ENCODE data around the gene PRRT1B. TPM values are rescaled to one million over a fixed set of nuclear protein-coding genes. Genes with fewer than 3 reads are reported as not detected.
A peak's percentile ranks its signal among the peaks of the same experiment; 100 is the strongest.

PRRT1B gene
- total and polyA plus RNA-seq, 2 donors (not counting 1 experiment from before 2014, with no cell fraction given): not detected

- TF ChIP-seq EZH2 (IDR thresholded peaks at IDR 0.05; ENCODE audit: low read length, missing control alignments) (no peak), CTCF (conservative IDR thresholded peaks at IDR 0.05 in 1 of 2, IDR thresholded peaks at IDR 0.05 in 1 of 2; ENCODE audit: low read depth in 1 of 2, low read length in 2 of 2) (no peak)
- H3K9ac ChIP-seq (ENCODE audit: insufficient read depth, low read length): no peak overlapping the region
- H3K9me3 ChIP-seq (ENCODE audit: control insufficient read depth, insufficient read depth, low read depth, low read length): no peaks in the 10 kb centered on the region
- no peak overlapping the region for H3K4me3 ChIP-seq (replicated peaks in 1 of 4; ENCODE audit: control extremely low read depth in 1 of 4, insufficient read depth in 1 of 4, low read depth in 3 of 4, low read length in 4 of 4)
- DNase-seq (ENCODE audit: low read depth in 2 of 2): no peak
- peaks cover 36% of the 10 kb centered on the region for H3K4me1 ChIP-seq (ENCODE audit: control insufficient read depth, extremely low read depth, insufficient read depth, low read length)
- H3K27me3 ChIP-seq (ENCODE audit: control insufficient read depth, insufficient read depth, low read length): no peaks in the 10 kb centered on the region
- H3K79me2 ChIP-seq (ENCODE audit: control insufficient read depth, insufficient read depth, low read length): no peaks in the 10 kb centered on the region
- no peaks in the 10 kb centered on the region for H4K20me1 ChIP-seq (ENCODE audit: control insufficient read depth, extremely low read depth, insufficient read depth, low read length)
- H3K4me2 ChIP-seq (ENCODE audit: extremely low read depth, insufficient read depth, low read length): no peak overlapping the region
- H3K36me3 ChIP-seq (ENCODE audit: control insufficient read depth, insufficient read depth, low read length): peaks cover 2% of the 10 kb centered on the region
- H2AFZ ChIP-seq (ENCODE audit: low read length): no peak overlapping the region
- no peak overlapping the region for H3K27ac ChIP-seq (ENCODE audit: insufficient read depth, low read length)
Observed at GRCh38 chr9:131607591-131607990, 62.3 kb downstream of the PRRT1B start.

- Histone ChIP-seq H3K27me3 (ENCODE audit: control insufficient read depth, insufficient read depth, low read length) (no peaks in the 10 kb centered on the region), H3K36me3 (ENCODE audit: control insufficient read depth, insufficient read depth, low read length) (peaks cover 4% of the 10 kb centered on the region), H3K27ac (ENCODE audit: insufficient read depth, low read length) (peak overlapping the region; percentile 96), H3K4me1 (ENCODE audit: control insufficient read depth, extremely low read depth, insufficient read depth, low read length) (peaks cover 36% of the 10 kb centered on the region), H3K9ac (ENCODE audit: insufficient read depth, low read length) (peak overlapping the region; percentile 57), H3K4me3 (replicated peaks in 1 of 4; ENCODE audit: control extremely low read depth in 1 of 4, insufficient read depth in 1 of 4, low read depth in 3 of 4, low read length in 4 of 4) (peak overlapping the region; percentile 17 to 38 (median 30)), H3K9me3 (ENCODE audit: control insufficient read depth, insufficient read depth, low read depth, low read length) (no peaks in the 10 kb centered on the region), H4K20me1 (ENCODE audit: control insufficient read depth, extremely low read depth, insufficient read depth, low read length) (no peaks in the 10 kb centered on the region), H3K79me2 (ENCODE audit: control insufficient read depth, insufficient read depth, low read length) (no peaks in the 10 kb centered on the region), H3K4me2 (ENCODE audit: extremely low read depth, insufficient read depth, low read length) (peak overlapping the region; percentile 97), H2AFZ (ENCODE audit: low read length) (peak overlapping the region; percentile 71)
- DNase-seq (ENCODE audit: low read depth in 2 of 2): peak; percentile 81 to 93
- no peak for TF ChIP-seq EZH2 (IDR thresholded peaks at IDR 0.05; ENCODE audit: low read length, missing control alignments)
- no peak for TF ChIP-seq CTCF (conservative IDR thresholded peaks at IDR 0.05 in 1 of 2, IDR thresholded peaks at IDR 0.05 in 1 of 2; ENCODE audit: low read depth in 1 of 2, low read length in 2 of 2)
Observed at GRCh38 chr9:131608493-131609037, 63.2 kb downstream of the PRRT1B start.

Other genes starting within 250 kb of the PRRT1B start
- 51.4 and 66.4 TPM in 2 replicates for gene PRRC2B, start 151.4 kb upstream of the PRRT1B start, total RNA-seq
- 29.7 and 29.9 TPM in 2 replicates for gene PRRC2B, start 151.4 kb upstream of the PRRT1B start, polyA plus RNA-seq
- gene POMT1, start 42.6 kb upstream of the PRRT1B start, total RNA-seq: 24.9 and 36.7 TPM in 2 replicates
- gene POMT1, start 42.6 kb upstream of the PRRT1B start, polyA plus RNA-seq: 17.7 and 22.6 TPM in 2 replicates
- gene UCK1, start 14.3 kb upstream of the PRRT1B start, total RNA-seq: 20.3 and 22.3 TPM in 2 replicates
- 20.9 and 25.9 TPM in 2 replicates for gene UCK1, start 14.3 kb upstream of the PRRT1B start, polyA plus RNA-seq
- 27.5 and 42.8 TPM in 2 replicates for gene RAPGEF1, start 194.6 kb downstream of the PRRT1B start, total RNA-seq
- gene RAPGEF1, start 194.6 kb downstream of the PRRT1B start, polyA plus RNA-seq: 33.3 and 37.0 TPM in 2 replicates

Data from fibroblast of lung (primary cell).